ENCODE measurements around the gene CENPM.

CENPM gene

DNA sequence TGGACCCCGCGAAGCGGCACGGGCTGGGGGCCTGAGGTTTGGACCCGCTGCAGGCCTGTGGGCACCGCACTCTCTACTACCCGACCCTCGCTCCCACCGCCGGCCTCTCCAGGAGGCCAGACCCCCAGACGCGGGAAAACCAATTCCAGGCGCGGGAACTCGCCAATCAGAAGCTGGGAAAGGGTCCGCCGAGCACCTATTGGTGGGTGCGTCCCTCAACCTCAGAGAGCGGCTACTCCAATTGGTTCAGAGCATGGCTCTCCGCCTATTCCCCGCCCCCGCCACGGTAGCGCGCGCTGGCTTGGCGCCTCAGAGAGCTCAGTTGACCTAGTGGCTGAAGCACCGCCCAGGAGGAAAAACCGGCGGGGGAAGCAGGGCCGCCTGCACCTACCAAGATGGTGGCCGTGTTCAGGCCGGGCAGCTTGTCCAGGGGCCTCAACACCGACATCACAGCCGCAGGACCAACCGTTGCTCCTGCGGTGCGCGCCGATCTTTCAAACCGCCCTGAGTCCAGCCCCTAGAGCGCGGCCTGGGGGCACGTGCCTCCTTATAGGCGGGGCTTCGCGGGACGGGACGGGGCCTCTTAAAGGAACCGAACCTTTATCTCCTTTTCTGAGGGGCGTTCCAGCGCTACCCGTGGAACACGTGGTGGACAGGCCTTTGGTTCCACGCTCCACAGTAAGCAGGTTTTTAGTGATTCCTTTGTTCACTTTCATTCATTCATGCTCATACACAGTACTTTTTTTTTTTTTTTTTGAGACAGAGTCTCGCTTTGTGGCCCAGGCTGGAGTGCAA lies at the start of gene CENPM:
Gene CENPM (minus strand): TSS at position 524 of the 795 bp plus-strand sequence. CDS start 76 bp downstream, at position 448.
- in situ Hi-C loops (cut with HindIII; ENCODE audit: low sequenced_read_pairs), result no loop called here

GRCh38 chr22:41995211-41995610 lies 48.3 kb upstream of the CENPM start:
- in situ Hi-C loops (cut with HindIII; ENCODE audit: low sequenced_read_pairs), result no loop called here

DNA sequence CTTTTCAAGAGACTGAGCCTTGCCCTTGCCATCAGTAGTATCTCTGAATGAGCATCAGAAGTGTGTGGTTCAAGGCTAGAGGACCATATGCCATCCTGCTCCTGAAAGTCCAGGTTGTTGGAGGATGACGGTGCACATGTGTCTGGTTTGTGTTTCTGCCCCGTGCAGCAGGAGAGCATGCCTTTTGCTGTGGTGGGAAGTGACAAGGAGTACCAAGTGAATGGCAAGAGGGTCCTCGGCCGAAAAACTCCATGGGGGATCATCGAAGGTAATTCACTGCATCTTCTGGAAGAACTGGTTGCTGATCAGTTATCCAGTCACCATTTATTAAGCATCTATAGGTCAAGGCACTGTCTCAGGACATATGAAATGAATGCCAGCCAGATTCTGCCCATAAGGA lies 45.5 kb upstream of the CENPM start:
- in situ Hi-C loops (cut with HindIII; ENCODE audit: low sequenced_read_pairs), result no loop called here

GRCh38 chr22:41991111-41991510 lies 44.2 kb upstream of the CENPM start:
- in situ Hi-C loops (cut with HindIII; ENCODE audit: low sequenced_read_pairs), result no loop called here

DNA sequence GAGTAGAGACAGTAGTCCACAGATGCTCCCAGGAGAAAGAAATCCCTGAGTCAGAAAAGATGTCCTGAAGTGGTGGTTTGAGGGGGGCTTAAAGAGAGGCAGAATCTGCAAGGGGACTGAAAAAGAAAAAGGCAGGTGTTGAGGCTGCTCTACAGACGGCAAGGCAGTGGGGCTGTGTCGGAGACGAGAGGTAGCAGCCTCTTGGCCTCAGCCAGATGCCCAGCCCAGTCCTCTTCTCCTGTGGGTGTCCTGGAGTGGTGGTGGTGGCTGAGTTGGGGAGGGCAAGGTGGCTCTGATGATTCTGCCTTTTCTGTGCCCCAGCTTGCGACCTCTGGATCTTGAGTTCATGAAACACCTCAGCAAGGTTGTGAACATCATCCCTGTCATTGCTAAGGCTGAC lies 42.3 kb upstream of the CENPM start:
- in situ Hi-C loops (cut with HindIII; ENCODE audit: low sequenced_read_pairs), result no loop called here

GRCh38 chr22:41987276-41987675 lies 40.3 kb upstream of the CENPM start:
- in situ Hi-C loops (cut with HindIII; ENCODE audit: low sequenced_read_pairs), result no loop called here

DNA sequence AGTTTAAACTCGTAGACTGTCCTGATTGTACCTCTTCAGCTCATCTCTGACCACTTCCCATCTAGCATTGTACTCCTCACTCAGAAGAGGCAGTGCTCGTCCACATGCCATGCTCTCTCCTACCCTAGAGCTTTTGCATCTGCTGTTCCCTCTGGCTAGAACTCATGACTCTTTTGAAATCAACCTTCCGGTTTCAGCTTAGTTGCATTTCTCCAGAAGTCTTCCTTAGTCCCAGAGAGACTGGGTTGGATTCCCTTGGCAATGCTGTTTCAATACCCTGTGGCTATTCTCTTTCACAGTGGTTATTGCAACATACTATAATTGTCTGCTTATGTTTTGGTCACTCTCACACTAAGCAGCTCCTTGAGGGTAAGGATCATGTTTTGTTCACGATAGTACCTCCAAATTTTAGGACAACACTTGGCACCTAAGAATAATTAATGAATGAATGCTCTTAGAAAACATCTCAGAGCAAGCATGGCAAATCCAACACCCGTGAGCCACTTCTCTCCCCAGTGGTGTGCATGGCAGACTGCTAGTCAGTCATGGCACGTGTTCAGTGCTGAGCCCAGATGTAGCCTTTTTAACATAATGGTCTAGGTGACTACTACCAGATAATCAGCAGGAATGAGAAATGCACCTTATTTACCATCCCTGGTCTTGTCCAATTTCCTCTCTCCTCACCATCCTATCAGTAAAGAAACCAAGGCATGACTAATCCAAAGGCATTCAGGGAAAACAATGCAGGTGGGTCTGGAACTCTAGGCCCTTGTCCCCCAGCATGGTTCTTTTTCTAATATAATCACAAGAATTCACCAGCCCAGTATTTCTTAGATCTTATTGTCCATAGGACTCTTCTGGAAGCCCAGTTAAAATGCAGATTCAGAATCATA lies 36.8 kb upstream of the CENPM start:
- in situ Hi-C loops (cut with HindIII; ENCODE audit: low sequenced_read_pairs), result no loop called here

DNA sequence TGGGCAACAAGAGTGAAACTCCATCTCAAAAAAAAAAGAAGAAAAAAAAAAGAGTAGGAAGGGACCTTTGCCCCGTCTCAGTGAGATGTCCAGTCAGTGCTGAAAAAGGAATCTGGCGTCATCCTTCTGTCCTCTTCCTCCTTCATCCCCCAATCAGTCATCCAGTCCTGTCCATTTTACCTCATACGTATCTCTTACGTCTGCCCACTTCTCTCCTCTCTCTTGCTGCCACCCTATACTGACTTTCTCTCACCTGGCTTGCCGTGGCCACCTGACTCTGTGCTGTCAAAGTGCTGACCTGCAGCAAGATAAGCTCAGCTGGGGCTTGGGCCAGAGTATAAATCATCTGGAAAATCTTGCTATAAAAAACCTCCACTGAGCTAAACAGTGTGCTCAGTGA lies 35.9 kb upstream of the CENPM start:
- in situ Hi-C loops (cut with HindIII; ENCODE audit: low sequenced_read_pairs), result no loop called here

GRCh38 chr22:41979423-41980250 lies 32.7 kb upstream of the CENPM start:
- in situ Hi-C loops (cut with HindIII; ENCODE audit: low sequenced_read_pairs), result no loop called here

DNA sequence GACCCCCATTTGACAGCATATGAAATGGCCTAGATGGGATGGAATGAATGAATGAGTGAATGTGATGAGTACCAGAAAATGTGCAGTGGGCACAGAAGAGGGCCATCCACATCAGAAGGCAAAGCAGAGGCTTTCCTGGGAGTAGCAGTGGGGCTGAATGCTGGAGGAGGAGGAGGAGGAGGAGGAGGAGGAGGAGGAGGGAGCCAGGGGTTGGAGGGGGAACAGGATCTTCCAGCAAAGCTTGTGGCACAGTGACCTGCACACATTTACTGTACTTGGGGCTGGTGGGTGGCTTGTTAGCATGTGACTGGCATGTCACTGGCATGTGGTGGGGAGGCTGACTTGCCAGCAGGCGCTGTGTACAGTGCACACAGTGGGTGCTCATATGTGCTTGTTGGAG lies 31.8 kb upstream of the CENPM start:
- in situ Hi-C loops (cut with HindIII; ENCODE audit: low sequenced_read_pairs), result no loop called here

GRCh38 chr22:41976961-41977566 lies 30.1 kb upstream of the CENPM start:
- in situ Hi-C loops (cut with HindIII; ENCODE audit: low sequenced_read_pairs), result no loop called here

GRCh38 chr22:41976070-41976901 lies 29.3 kb upstream of the CENPM start:
- in situ Hi-C loops (cut with HindIII; ENCODE audit: low sequenced_read_pairs), result no loop called here

DNA sequence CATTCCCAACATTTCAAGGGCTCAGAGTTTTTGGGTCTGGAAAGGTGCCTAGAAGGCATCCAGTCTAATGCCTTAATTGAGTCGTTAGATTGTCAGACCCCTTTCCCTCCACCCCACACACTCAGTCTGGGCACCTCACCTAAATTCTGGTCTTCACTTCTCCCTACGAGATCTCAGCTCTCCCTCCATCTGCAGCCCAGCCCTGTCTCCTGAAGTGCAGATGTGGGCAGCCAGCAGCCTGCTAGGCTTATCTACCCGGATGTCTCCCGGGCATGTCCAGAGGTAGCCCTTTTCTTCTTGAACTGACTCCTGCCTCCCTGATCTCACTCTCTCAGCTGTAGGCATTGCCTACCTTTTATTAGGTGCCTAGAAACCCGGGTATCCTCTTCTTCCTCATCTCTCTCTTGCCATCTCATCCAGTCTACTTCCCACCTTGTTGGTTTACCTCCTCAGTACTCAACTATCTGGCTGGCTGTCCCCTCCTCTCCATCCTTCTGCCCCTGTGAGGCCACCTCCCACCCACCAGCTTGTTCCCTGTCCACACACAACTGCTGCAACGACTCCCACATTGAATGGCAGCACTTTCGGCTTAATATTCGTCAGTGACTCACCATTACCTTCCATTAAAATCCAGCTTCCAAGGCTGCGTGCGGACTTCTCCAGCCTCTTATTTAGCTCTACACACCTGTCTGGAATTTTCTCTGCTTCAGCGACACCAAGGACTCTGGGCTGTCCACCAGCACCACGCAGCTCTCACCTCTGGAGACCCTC lies 28.5 kb upstream of the CENPM start:
- in situ Hi-C loops (cut with HindIII; ENCODE audit: low sequenced_read_pairs), result no loop called here

- in situ Hi-C loops (cut with HindIII; ENCODE audit: low sequenced_read_pairs), result no loop called here
Observed at GRCh38 chr22:41974691-41975290, 27.8 kb upstream of the CENPM start.

DNA sequence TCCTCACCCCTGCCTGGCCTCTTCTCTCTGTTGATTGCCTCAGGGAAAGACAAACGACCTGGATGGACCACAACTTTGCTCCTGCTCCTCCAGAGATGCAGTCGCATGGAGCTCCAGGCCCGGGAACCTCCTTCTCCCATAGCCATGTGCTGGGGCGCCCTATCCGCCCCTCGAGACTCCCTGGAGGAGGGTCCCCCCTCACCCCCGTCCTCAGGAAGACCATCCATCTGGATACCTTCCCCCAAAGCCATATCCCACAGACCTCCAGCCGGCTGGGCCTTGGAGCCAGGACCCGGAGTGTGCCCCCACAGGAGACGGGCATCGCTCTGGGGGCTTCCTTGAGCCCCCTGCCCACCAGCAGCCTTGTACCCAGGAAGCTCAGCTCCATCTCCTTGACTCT lies 24.5 kb upstream of the CENPM start:
- in situ Hi-C loops (cut with HindIII; ENCODE audit: low sequenced_read_pairs), result no loop called here

GRCh38 chr22:41970601-41971000 lies 23.6 kb upstream of the CENPM start:
- in situ Hi-C loops (cut with HindIII; ENCODE audit: low sequenced_read_pairs), result no loop called here

- in situ Hi-C loops (cut with HindIII; ENCODE audit: low sequenced_read_pairs), result no loop called here
Observed at GRCh38 chr22:41969110-41969646, 22.2 kb upstream of the CENPM start, which contains the start of gene SEPTIN3. Gene SEPTIN3, plus strand, starts transcription at chr22:41969443. Its CDS starts 2,050 bp downstream, at chr22:41971493.

GRCh38 chr22:41968601-41969000 lies 21.6 kb upstream of the CENPM start:
- in situ Hi-C loops (cut with HindIII; ENCODE audit: low sequenced_read_pairs), result no loop called here
